OCI-LY3 (cell line): ENCODE measurements around the gene OR51E1.

Experiments used
- H2AFZ ChIP-seq: fragments of 200-600, 300-600 bp; shearing (Covaris generic); 2 replicates; pipeline ENCODE4 v1.6.0; 2014; ENCODE audit warnings: antibody characterized with exemption, low read depth, low read length
- H3K27ac ChIP-seq: fragments of 200-600, 300-600 bp; sonication (generic); 2 replicates; pipeline ENCODE4 v1.5.1; 2014; ENCODE audit warnings: mild to moderate bottlenecking, low read length, moderate library complexity, mixed read lengths
- H3K27me3 ChIP-seq: fragments of 200-600, 300-600 bp; sonication (generic); 2 replicates; pipeline ENCODE4 v1.6.1; 2014; ENCODE audit warnings: low read depth, low read length, mixed read lengths
- H3K36me3 ChIP-seq: fragments of 200-600, 300-600 bp; sonication (generic); replicated peaks from 2 replicates; pipeline ENCODE3; 2014; ENCODE audit warnings: low read depth, low read length, mixed read lengths
- H3K4me1 ChIP-seq: fragments of 300-600, 200-600 bp; sonication (generic); 2 replicates; pipeline ENCODE4 v1.6.1; 2014; ENCODE audit warnings: low read length, mixed read lengths
- H3K4me2 ChIP-seq: fragments of 200-600, 300-600 bp; sonication (generic); 2 replicates; pipeline ENCODE4 v1.6.1; 2014; ENCODE audit warnings: low read length, mixed read lengths
- H3K4me3 ChIP-seq: fragments of 300-600, 200-600 bp; sonication (generic); 2 replicates; pipeline ENCODE4 v1.5.1; 2014; ENCODE audit warnings: antibody characterized with exemption, mild to moderate bottlenecking, low read length, moderate library complexity
- H3K79me2 ChIP-seq: fragments of 300-600, 200-600 bp; shearing (Covaris generic); 2 replicates; pipeline ENCODE4 v1.6.1; 2014; ENCODE audit warnings: mild to moderate bottlenecking, low read length, mixed read lengths
- H3K9ac ChIP-seq: fragments of 300-600, 200-600 bp; shearing (Covaris generic); 2 replicates; pipeline ENCODE4 v1.6.0; 2014; ENCODE audit warnings: mild to moderate bottlenecking, low read length, moderate library complexity
- H3K9me3 ChIP-seq: fragments of 200-600, 300-600 bp; shearing (Covaris generic); 2 replicates; pipeline ENCODE4 v1.6.1; 2014; ENCODE audit warnings: low read length, mixed read lengths; ENCODE audit not compliant: insufficient read depth
- H4K20me1 ChIP-seq: fragments of 200-600, 300-600 bp; sonication (generic); 2 replicates; pipeline ENCODE4 v1.6.1; 2016; ENCODE audit warnings: low read length, mixed read lengths; ENCODE audit not compliant: insufficient read depth
- CTCF ChIP-seq: fragments of 200-600, 300-600 bp; sonication (generic); IDR thresholded peaks from 2 replicates; pipeline ENCODE4 v1.5.1; 2014; ENCODE audit warnings: antibody characterized with exemption, low read length, low read depth
- EZH2phosphoT487 ChIP-seq: fragments of 200-600 bp; shearing (Covaris generic); IDR thresholded peaks from 2 replicates; pipeline ENCODE4 v1.6.1; 2018; ENCODE audit warnings: antibody characterized with exemption, mixed run types, low read depth

OR51E1 gene

GRCh38 chr11:4672470-4672869 lies 28.7 kb downstream of the OR51E1 start:
- no peaks in the 10 kb centered on the region for H3K9me3 ChIP-seq
- H3K36me3 ChIP-seq, result no peaks in the 10 kb centered on the region
- H4K20me1 ChIP-seq, result no peaks in the 10 kb centered on the region
- H3K4me1 ChIP-seq, result peaks cover 8% of the 10 kb centered on the region
- no peak overlapping the region for H2AFZ ChIP-seq
- TF ChIP-seq CTCF (no peak), EZH2phosphoT487 (no peak)
- H3K9ac ChIP-seq, result no peak overlapping the region
- H3K79me2 ChIP-seq, result no peaks in the 10 kb centered on the region
- H3K27me3 ChIP-seq, result no peaks in the 10 kb centered on the region
- H3K4me2 ChIP-seq, result no peak overlapping the region
- no peak overlapping the region for H3K27ac ChIP-seq
- no peak overlapping the region for H3K4me3 ChIP-seq

- H3K4me1 ChIP-seq, result peaks cover 13% of the 10 kb centered on the region
- no peak overlapping the region for H3K9ac ChIP-seq
- no peaks in the 10 kb centered on the region for H4K20me1 ChIP-seq
- no peak overlapping the region for H2AFZ ChIP-seq
- no peak overlapping the region for H3K4me2 ChIP-seq
- H3K79me2 ChIP-seq, result no peaks in the 10 kb centered on the region
- no peak overlapping the region for H3K4me3 ChIP-seq
- no peaks in the 10 kb centered on the region for H3K27me3 ChIP-seq
- no peaks in the 10 kb centered on the region for H3K36me3 ChIP-seq
- no peak overlapping the region for H3K27ac ChIP-seq
- H3K9me3 ChIP-seq, result no peaks in the 10 kb centered on the region
- TF ChIP-seq CTCF (no peak), EZH2phosphoT487 (no peak)
Observed at GRCh38 chr11:4673781-4674180, 30.0 kb downstream of the OR51E1 start.

- H3K27me3 ChIP-seq, result no peaks in the 10 kb centered on the region
- H3K4me2 ChIP-seq, result no peak overlapping the region
- no peaks in the 10 kb centered on the region for H3K9me3 ChIP-seq
- no peaks in the 10 kb centered on the region for H4K20me1 ChIP-seq
- no peak overlapping the region for H2AFZ ChIP-seq
- peaks cover 7% of the 10 kb centered on the region for H3K4me1 ChIP-seq
- no peak overlapping the region for H3K4me3 ChIP-seq
- no peak overlapping the region for H3K27ac ChIP-seq
- H3K79me2 ChIP-seq, result no peaks in the 10 kb centered on the region
- no peak overlapping the region for H3K9ac ChIP-seq
- no peaks in the 10 kb centered on the region for H3K36me3 ChIP-seq
- TF ChIP-seq EZH2phosphoT487, result no peak
- no peak for TF ChIP-seq CTCF
Observed at GRCh38 chr11:4677948-4678347, 34.2 kb downstream of the OR51E1 start.

GRCh38 chr11:4680341-4680740 lies 36.6 kb downstream of the OR51E1 start:
- no peaks in the 10 kb centered on the region for H3K27me3 ChIP-seq
- no peaks in the 10 kb centered on the region for H3K79me2 ChIP-seq
- H3K36me3 ChIP-seq, result no peaks in the 10 kb centered on the region
- H3K4me1 ChIP-seq, result peaks cover 7% of the 10 kb centered on the region
- H3K9me3 ChIP-seq, result no peaks in the 10 kb centered on the region
- H3K4me2 ChIP-seq, result no peak overlapping the region
- TF ChIP-seq CTCF, result no peak
- no peak for TF ChIP-seq EZH2phosphoT487
- H3K27ac ChIP-seq, result no peak overlapping the region
- H3K9ac ChIP-seq, result no peak overlapping the region
- no peak overlapping the region for H2AFZ ChIP-seq
- H3K4me3 ChIP-seq, result no peak overlapping the region
- H4K20me1 ChIP-seq, result no peaks in the 10 kb centered on the region
